ENCODE results near the gene GOSR2.

- TF ChIP-seq REST (IDR thresholded peaks at IDR 0.05; ENCODE audit: insufficient read depth in 1 of 2, low read depth in 2 of 2, low read length in 2 of 2) = no peak
- TF ChIP-seq POLR2AphosphoS5 (IDR thresholded peaks at IDR 0.05; ENCODE audit: low read depth, low read length) = no peak
- TF ChIP-seq FOXP2 (optimal IDR thresholded peaks at IDR 0.05; ENCODE audit: borderline replicate concordance, extremely low read depth, extremely low read length, insufficient read depth) = no peak
- TF ChIP-seq TAF1 (IDR thresholded peaks at IDR 0.05; ENCODE audit: borderline replicate concordance, insufficient read depth, low read length) = no peak
- no peak for TF ChIP-seq SIN3A (IDR thresholded peaks at IDR 0.05; ENCODE audit: borderline replicate concordance, insufficient read depth, low read length)
These were observed 44.9 kb upstream of the GOSR2 start for GRCh38 chr17:46878055-46878454.
